NCI-H1092 (cell line): Measurements from ENCODE around the gene C17orf107.

Experiments used
- DNase-seq: peaks from one replicate; lab custom pipeline; 2025; lab: John Stamatoyannopoulos, UW

The C17orf107 gene

GRCh38 chr17:4948166-4948930, 49.0 kb downstream of the C17orf107 start, which contains the start of gene PFN1:
Gene PFN1, minus strand, starts transcription at chr17:4948530. Its CDS starts 136 bp downstream, at chr17:4948394.
- peak; percentile 52 for DNase-seq

DNA sequence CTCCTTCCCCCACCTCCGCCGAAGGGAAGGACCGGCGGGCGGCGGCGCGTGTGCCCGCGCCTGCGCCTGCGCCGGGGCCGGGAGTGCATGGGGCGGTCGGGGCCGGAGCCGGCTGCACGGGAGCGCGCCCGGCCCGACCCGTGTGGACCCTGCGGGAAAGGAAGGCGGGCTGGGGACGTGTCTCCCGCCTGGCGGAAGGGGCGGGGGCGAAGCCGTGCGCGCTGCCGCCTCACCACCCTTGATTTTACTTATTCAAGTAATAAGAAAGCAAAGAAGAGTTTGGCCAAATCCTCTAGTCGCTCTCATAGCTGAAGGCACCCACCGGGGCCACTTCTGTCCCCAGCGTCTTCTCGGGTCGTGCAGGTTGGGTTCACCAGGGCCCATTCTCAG, 49.6 kb downstream of the C17orf107 start:
- peak; percentile 54 for DNase-seq

GRCh38 chr17:4949321-4950074, 50.2 kb downstream of the C17orf107 start:
- no peak for DNase-seq

DNA sequence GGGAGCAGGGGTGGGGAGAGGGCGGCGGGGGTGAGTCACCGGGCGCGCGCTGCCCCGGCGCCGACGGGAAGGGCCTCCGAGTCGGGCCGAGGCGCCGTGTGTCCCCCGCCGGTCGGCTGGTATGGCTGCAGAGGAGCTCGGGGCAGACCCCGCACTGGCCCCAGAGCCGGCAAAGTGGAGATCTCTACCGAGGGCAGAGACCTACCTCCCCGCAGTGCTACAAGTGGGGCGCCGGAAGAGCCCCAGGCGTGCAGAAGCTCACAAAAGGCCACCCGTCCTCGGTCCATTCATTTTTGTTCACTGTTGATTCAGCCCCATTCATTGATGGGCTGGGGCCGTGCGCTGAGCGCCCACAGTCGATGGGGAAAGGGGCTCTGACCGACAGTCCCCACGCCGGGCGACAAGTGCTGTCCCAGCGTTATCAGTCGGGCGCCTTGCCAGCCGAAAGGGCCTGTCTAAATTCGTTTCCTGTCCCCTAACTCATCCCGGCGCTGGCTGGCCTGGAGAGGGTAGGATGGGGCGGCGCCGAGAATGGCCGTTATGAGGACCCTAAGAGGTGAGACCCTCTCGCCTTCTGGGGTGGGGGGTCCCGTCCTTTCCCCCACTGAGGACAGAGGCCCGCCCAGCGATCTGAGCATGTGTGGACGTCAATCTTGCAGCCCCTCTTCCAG, 50.9 kb downstream of the C17orf107 start:
- no peak for DNase-seq

DNA sequence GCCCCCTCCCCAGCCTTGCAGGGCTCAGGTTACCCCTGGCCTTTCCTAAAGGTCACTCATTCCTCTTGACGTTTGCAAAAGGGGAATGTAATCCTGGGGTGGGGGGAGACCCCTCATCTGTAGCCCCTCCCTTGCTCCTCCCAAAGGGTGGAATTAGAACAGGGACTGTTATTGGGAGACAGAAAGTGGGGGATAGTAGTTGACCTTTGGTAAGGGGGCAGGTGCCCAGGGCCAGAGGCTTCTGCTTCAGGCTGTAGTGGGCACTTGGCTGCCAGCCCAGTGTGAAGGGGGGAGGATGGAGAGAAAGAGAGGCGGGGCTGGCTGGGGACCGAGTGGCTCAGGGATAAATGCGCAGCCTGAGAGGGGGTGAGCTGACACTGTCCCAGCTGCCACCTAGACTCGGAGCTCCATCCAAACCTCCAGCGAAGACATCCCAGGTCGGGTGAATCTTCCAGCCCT, 51.4 kb downstream of the C17orf107 start, which contains the start of gene ENO3:
ENO3 (plus strand) TSS at position 374 of the 459 bp plus-strand sequence. CDS start 711 bp downstream, outside the sequence.
- peak; percentile 33 for DNase-seq

- DNase-seq = no peak
Observed at GRCh38 chr17:4951486-4951885, 52.1 kb downstream of the C17orf107 start.
